ENCODE results near the gene CDKAL1.
"Not testable (repeated sequence)": the region's sequence is repeated elsewhere in the genome, so short reads cannot be mapped to it uniquely, and the experiment has no call there.

CDKAL1 gene

GRCh38 chr6:21208796-21209186, 674.5 kb downstream of the CDKAL1 start:
- no peak for DNase-seq (ENCODE audit: low spot score)

- no peak for DNase-seq (ENCODE audit: low spot score)
Observed at GRCh38 chr6:21213492-21213891, 679.2 kb downstream of the CDKAL1 start.

- DNase-seq (ENCODE audit: low spot score), result no peak
Observed at GRCh38 chr6:21214738-21215448, 680.6 kb downstream of the CDKAL1 start.

GRCh38 chr6:21219241-21219640, 685.0 kb downstream of the CDKAL1 start:
- no peak for DNase-seq (ENCODE audit: low spot score)

- DNase-seq (ENCODE audit: low spot score), result no peak
Observed at GRCh38 chr6:21219856-21220255, 685.6 kb downstream of the CDKAL1 start.

- DNase-seq (ENCODE audit: low spot score), result no peak
Observed at GRCh38 chr6:21220271-21220987, 686.2 kb downstream of the CDKAL1 start.

- no peak for DNase-seq (ENCODE audit: low spot score)
Observed at GRCh38 chr6:21222656-21223055, 688.4 kb downstream of the CDKAL1 start.

- DNase-seq (ENCODE audit: low spot score), result no peak
Observed at GRCh38 chr6:21225912-21226311, 691.7 kb downstream of the CDKAL1 start.

- no peak for DNase-seq (ENCODE audit: low spot score)
Observed at GRCh38 chr6:21227486-21227885, 693.2 kb downstream of the CDKAL1 start.

- no peak for DNase-seq (ENCODE audit: low spot score)
Observed at GRCh38 chr6:21228411-21228810, 694.2 kb downstream of the CDKAL1 start.

- no peak for DNase-seq (ENCODE audit: low spot score)
Observed at GRCh38 chr6:21228876-21229460, 694.7 kb downstream of the CDKAL1 start.

GRCh38 chr6:21230536-21230935, 696.3 kb downstream of the CDKAL1 start:
- no peak for DNase-seq (ENCODE audit: low spot score)

GRCh38 chr6:21235162-21235561, 700.9 kb downstream of the CDKAL1 start:
- no peak for DNase-seq (ENCODE audit: low spot score)

- DNase-seq (ENCODE audit: low spot score), result no peak
Observed at GRCh38 chr6:21238208-21238607, 704.0 kb downstream of the CDKAL1 start.

GRCh38 chr6:21240709-21241108, 706.5 kb downstream of the CDKAL1 start:
- DNase-seq (ENCODE audit: low spot score), result no peak

- DNase-seq (ENCODE audit: low spot score), result no peak
Observed at GRCh38 chr6:21241231-21242130, 707.2 kb downstream of the CDKAL1 start.

- DNase-seq (ENCODE audit: low spot score), result no peak
Observed at GRCh38 chr6:21244897-21245470, 710.7 kb downstream of the CDKAL1 start.

- DNase-seq (ENCODE audit: low spot score), result no peak
Observed at GRCh38 chr6:21245488-21245887, 711.2 kb downstream of the CDKAL1 start.

- no peak for DNase-seq (ENCODE audit: low spot score)
Observed at GRCh38 chr6:21246075-21246474, 711.8 kb downstream of the CDKAL1 start.

- DNase-seq (ENCODE audit: low spot score), result not testable (repeated sequence)
Observed at GRCh38 chr6:21254460-21254859, 720.2 kb downstream of the CDKAL1 start.

GRCh38 chr6:21256197-21256596, 721.9 kb downstream of the CDKAL1 start:
- DNase-seq (ENCODE audit: low spot score), result no peak

GRCh38 chr6:21257125-21257524, 722.9 kb downstream of the CDKAL1 start:
- DNase-seq (ENCODE audit: low spot score), result no peak

Measured in cerebellar cortex (tissue), 1 donor.